Fibroblast of lung (primary cell): ENCODE measurements around the gene SEMA5B.

ENCODE experiments used
- CTCF ChIP-seq, 2 donors: IDR thresholded peaks in 1 of 2; conservative IDR thresholded peaks in 1 of 2; 1 replicate in 1 of 2; 2 replicates in 1 of 2; pipeline ENCODE4 v1.5.1; 2011 to 2012; ENCODE audit warnings: low read length in 2 of 2, control low read depth in 1 of 2, inconsistent platforms in 1 of 2, low read depth in 1 of 2, mild to moderate bottlenecking in 1 of 2
- EZH2 ChIP-seq: IDR thresholded peaks from 2 replicates; pipeline ENCODE4 v1.5.1; 2012; ENCODE audit warnings: low read length, control low read depth, mild to moderate bottlenecking; ENCODE audit errors: missing control alignments

- TF ChIP-seq CTCF (conservative IDR thresholded peaks at IDR 0.05 in 1 of 2, IDR thresholded peaks at IDR 0.05 in 1 of 2; ENCODE audit: low read depth in 1 of 2, low read length in 2 of 2): no peak
- peak; percentile 100 for TF ChIP-seq EZH2
These were observed 835 bp downstream of the SEMA5B start for GRCh38 chr3:123026565-123027291.
